Ishikawa (cell line): Measurements from ENCODE around the gene CD300C.

Experiments used
- CEBPB ChIP-seq: IDR thresholded peaks from 2 replicates; pipeline ENCODE4 v1.6.1; 2012
- CREB1 ChIP-seq: IDR thresholded peaks from 2 replicates; pipeline ENCODE4 v1.6.1; 2012; ENCODE audit warnings: low read depth
- EP300 ChIP-seq: IDR thresholded peaks from 2 replicates; pipeline ENCODE4 v1.6.1; 2012; ENCODE audit warnings: borderline replicate concordance
- FOXM1 ChIP-seq: IDR thresholded peaks from 2 replicates; pipeline ENCODE4 v1.6.1; 2012; ENCODE audit warnings: low read depth, borderline replicate concordance
- RAD21 ChIP-seq: IDR thresholded peaks from 2 replicates; pipeline ENCODE4 v1.6.1; 2012; ENCODE audit warnings: low read depth
- TAF1 ChIP-seq: IDR thresholded peaks from 2 replicates; pipeline ENCODE4 v1.6.1; 2012; ENCODE audit warnings: low read depth, mild to moderate bottlenecking
- YY1 ChIP-seq: IDR thresholded peaks from 2 replicates; pipeline ENCODE4 v1.6.1; 2012; ENCODE audit warnings: low read depth
- ZBTB7A ChIP-seq: IDR thresholded peaks from 2 replicates; pipeline ENCODE4 v1.6.1; 2012; ENCODE audit warnings: low read depth
- TF ChIP-seq, protein P1 (sequence below): IDR thresholded peaks from 2 replicates; pipeline ENCODE4 v1.6.1; 2012
- TF ChIP-seq, protein P2 (sequence below): IDR thresholded peaks from 2 replicates; pipeline ENCODE4 v1.6.1; 2012; ENCODE audit warnings: low read depth, mild to moderate bottlenecking
- TF ChIP-seq, protein P3 (sequence below): IDR thresholded peaks from 2 replicates; pipeline ENCODE4 v1.6.1; 2012

DNA sequence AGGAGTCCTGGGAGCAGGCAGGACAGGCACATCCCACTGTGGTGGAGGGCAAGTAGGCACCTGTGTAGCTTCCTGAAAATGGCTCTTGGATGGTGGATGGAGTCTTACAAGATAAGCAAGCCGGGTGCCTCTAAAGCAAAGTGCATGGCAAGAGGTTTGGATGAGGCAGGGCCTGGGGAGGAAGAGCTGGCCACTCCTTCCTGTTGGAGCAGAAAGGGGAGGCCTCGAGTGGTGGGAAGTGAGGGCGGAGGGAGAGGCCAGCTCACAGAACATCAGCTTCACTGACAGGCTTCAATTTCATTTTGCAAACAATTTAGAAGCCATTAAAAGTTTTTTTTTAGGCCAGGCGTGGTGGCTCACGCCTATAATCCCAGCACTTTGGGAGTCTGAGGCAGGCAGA, 48.4 kb downstream of the CD300C start:
- TF ChIP-seq, protein P1, sequence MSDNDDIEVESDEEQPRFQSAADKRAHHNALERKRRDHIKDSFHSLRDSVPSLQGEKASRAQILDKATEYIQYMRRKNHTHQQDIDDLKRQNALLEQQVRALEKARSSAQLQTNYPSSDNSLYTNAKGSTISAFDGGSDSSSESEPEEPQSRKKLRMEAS: no peak
- TF ChIP-seq, protein P2, sequence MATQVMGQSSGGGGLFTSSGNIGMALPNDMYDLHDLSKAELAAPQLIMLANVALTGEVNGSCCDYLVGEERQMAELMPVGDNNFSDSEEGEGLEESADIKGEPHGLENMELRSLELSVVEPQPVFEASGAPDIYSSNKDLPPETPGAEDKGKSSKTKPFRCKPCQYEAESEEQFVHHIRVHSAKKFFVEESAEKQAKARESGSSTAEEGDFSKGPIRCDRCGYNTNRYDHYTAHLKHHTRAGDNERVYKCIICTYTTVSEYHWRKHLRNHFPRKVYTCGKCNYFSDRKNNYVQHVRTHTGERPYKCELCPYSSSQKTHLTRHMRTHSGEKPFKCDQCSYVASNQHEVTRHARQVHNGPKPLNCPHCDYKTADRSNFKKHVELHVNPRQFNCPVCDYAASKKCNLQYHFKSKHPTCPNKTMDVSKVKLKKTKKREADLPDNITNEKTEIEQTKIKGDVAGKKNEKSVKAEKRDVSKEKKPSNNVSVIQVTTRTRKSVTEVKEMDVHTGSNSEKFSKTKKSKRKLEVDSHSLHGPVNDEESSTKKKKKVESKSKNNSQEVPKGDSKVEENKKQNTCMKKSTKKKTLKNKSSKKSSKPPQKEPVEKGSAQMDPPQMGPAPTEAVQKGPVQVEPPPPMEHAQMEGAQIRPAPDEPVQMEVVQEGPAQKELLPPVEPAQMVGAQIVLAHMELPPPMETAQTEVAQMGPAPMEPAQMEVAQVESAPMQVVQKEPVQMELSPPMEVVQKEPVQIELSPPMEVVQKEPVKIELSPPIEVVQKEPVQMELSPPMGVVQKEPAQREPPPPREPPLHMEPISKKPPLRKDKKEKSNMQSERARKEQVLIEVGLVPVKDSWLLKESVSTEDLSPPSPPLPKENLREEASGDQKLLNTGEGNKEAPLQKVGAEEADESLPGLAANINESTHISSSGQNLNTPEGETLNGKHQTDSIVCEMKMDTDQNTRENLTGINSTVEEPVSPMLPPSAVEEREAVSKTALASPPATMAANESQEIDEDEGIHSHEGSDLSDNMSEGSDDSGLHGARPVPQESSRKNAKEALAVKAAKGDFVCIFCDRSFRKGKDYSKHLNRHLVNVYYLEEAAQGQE: no peak
- no peak for TF ChIP-seq EP300
- TF ChIP-seq, protein P3, sequence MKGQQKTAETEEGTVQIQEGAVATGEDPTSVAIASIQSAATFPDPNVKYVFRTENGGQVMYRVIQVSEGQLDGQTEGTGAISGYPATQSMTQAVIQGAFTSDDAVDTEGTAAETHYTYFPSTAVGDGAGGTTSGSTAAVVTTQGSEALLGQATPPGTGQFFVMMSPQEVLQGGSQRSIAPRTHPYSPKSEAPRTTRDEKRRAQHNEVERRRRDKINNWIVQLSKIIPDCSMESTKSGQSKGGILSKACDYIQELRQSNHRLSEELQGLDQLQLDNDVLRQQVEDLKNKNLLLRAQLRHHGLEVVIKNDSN: no peak
- no peak for TF ChIP-seq TAF1
- TF ChIP-seq RAD21: no peak
- no peak for TF ChIP-seq ZBTB7A
- no peak for TF ChIP-seq YY1
- TF ChIP-seq FOXM1: no peak
- TF ChIP-seq CREB1: no peak
- no peak for TF ChIP-seq CEBPB
